HepG2 (cell line): ENCODE data around the gene KCNAB1. TPM values are rescaled to one million over a fixed set of nuclear protein-coding genes. Genes with fewer than 3 reads are reported as not detected.

ENCODE experiments used
- ARHGAP35 ChIP-seq: sonication (generic); formaldehyde crosslinking; IDR thresholded peaks from 2 replicates; pipeline ENCODE4 v1.9.0; 2022; ENCODE audit warnings: mild to moderate bottlenecking, inconsistent platforms, moderate library complexity, missing genetic modification reagents, borderline replicate concordance
- FIP1L1 ChIP-seq: fragments of 200-400 bp; formaldehyde crosslinking; IDR thresholded peaks from 2 replicates; pipeline ENCODE4 v1.6.1; 2018; ENCODE audit warnings: low read depth, mild to moderate bottlenecking, low read length, moderate library complexity, borderline replicate concordance; ENCODE audit not compliant: insufficient read depth
- FOXA1 ChIP-seq, 2 experiments: fragments of 450-650 bp in 1 of 2; sonication (generic) in 1 of 2; formaldehyde crosslinking in 1 of 2; IDR thresholded peaks; 2 replicates each; pipeline versions ENCODE4 v1.4.0 to v1.6.1; 2016 to 2020; ENCODE audit warnings: missing genetic modification reagents in 1 of 2
- HHEX ChIP-seq: IDR thresholded peaks from 2 replicates; pipeline ENCODE4 v1.6.1; 2016; ENCODE audit warnings: control low read depth
- JUN ChIP-seq: sonication (generic); formaldehyde crosslinking; IDR thresholded peaks from 2 replicates; pipeline ENCODE4 v1.4.0; 2020; ENCODE audit warnings: mild to moderate bottlenecking, missing genetic modification reagents
- NR2F1 ChIP-seq, 2 experiments: fragments of 450-650 bp in 1 of 2; formaldehyde crosslinking in 1 of 2; IDR thresholded peaks; 2 replicates each; pipeline versions ENCODE4 v1.5.0 to v1.6.1; 2016 to 2020; ENCODE audit warnings: mild to moderate bottlenecking in 1 of 2, missing compliant biosample characterization in 1 of 2, missing genetic modification reagents in 1 of 2, moderate library complexity in 1 of 2
- POGZ ChIP-seq: sonication (generic); formaldehyde crosslinking; IDR thresholded peaks from 2 replicates; pipeline ENCODE4 v1.4.0; 2020; ENCODE audit warnings: mild to moderate bottlenecking, missing genetic modification reagents
- RFX5 ChIP-seq: IDR thresholded peaks from 2 replicates; pipeline ENCODE4 v1.6.1; 2011; ENCODE audit warnings: low read depth, low read length, improper control_type of control experiment
- SMAD3 ChIP-seq: sonication (generic); formaldehyde crosslinking; IDR thresholded peaks from 2 replicates; pipeline ENCODE4 v1.4.0; 2020; ENCODE audit warnings: missing genetic modification reagents
- SNAI1 ChIP-seq: sonication (generic); formaldehyde crosslinking; IDR thresholded peaks from 2 replicates; pipeline ENCODE4 v1.5.0; 2020; ENCODE audit warnings: mild to moderate bottlenecking, missing genetic modification reagents, borderline replicate concordance
- SP140L ChIP-seq: sonication (generic); formaldehyde crosslinking; IDR thresholded peaks from 2 replicates; pipeline ENCODE4 v1.4.0; 2020; ENCODE audit warnings: missing genetic modification reagents, borderline replicate concordance
- TBX2 ChIP-seq: sonication (generic); formaldehyde crosslinking; IDR thresholded peaks from 2 replicates; pipeline ENCODE4 v1.5.0; 2020; ENCODE audit warnings: missing genetic modification reagents, mild to moderate bottlenecking, borderline replicate concordance
- ZBTB8A ChIP-seq: sonication (generic); formaldehyde crosslinking; IDR thresholded peaks from 2 replicates; pipeline ENCODE4 v1.4.0; 2020; ENCODE audit warnings: mild to moderate bottlenecking, low read depth, missing genetic modification reagents, borderline replicate concordance
- ZFX ChIP-seq: sonication (generic); formaldehyde crosslinking; IDR thresholded peaks from 2 replicates; pipeline ENCODE4 v1.4.0; 2020; ENCODE audit warnings: mild to moderate bottlenecking, low read depth, missing genetic modification reagents, moderate library complexity
- ZNF260 ChIP-seq: sonication (generic); formaldehyde crosslinking; IDR thresholded peaks from 2 replicates; pipeline ENCODE4 v1.4.0; 2020; ENCODE audit warnings: missing genetic modification reagents, low read depth, mild to moderate bottlenecking, borderline replicate concordance
- ZNF777 ChIP-seq: sonication (generic); formaldehyde crosslinking; IDR thresholded peaks from 2 replicates; pipeline ENCODE4 v1.4.0; 2020; ENCODE audit warnings: missing genetic modification reagents
- ZNF878 ChIP-seq: sonication (generic); formaldehyde crosslinking; IDR thresholded peaks from 2 replicates; pipeline ENCODE4 v1.8.1; 2023; ENCODE audit warnings: mild to moderate bottlenecking, missing genetic modification reagents, moderate library complexity
- ZZZ3 ChIP-seq: sonication (generic); formaldehyde crosslinking; IDR thresholded peaks from 2 replicates; pipeline ENCODE4 v1.4.0; 2020; ENCODE audit warnings: missing genetic modification reagents, mild to moderate bottlenecking, borderline replicate concordance
- polyA plus RNA-seq, 8 experiments: library from polyadenylated mRNA; depleted of rRNA in 3 of 8; stranded (reverse) in 7 of 8; unstranded in 1 of 8; fragments of >200 nt; fragmentation: Illumina TruSeq in 4 of 8; extraction: Trizol in 4 of 8; gene quantifications; 2 replicates each; pipeline versions ENCODE4 v1.2.1 to v1.2.3, GENCODE V29; 2011 to 2016; ENCODE audit warnings: low read depth in 4 of 8, missing spikeins in 1 of 8, mixed read lengths in 1 of 8; ENCODE audit not compliant: insufficient read depth in 1 of 8
- total RNA-seq, 5 experiments: library from RNA; depleted of rRNA; stranded (reverse); fragments of >200 nt; fragmentation: Illumina TruSeq; extraction: Trizol; gene quantifications; 2 replicates each; pipeline ENCODE4 v1.2.3, GENCODE V29; 2016; ENCODE audit warnings: low read depth in 1 of 5
- TF ChIP-seq, protein P1 (sequence below): sonication (generic); formaldehyde crosslinking; IDR thresholded peaks from 2 replicates; pipeline ENCODE4 v1.5.0; 2020; ENCODE audit warnings: missing genetic modification reagents
- TF ChIP-seq, protein P2 (sequence below): IDR thresholded peaks from 2 replicates; pipeline ENCODE4 v1.6.1; 2016; ENCODE audit warnings: control low read depth
- TF ChIP-seq, protein P3 (sequence below): sonication (generic); formaldehyde crosslinking; IDR thresholded peaks from 2 replicates; pipeline ENCODE4 v1.5.0; 2020; ENCODE audit warnings: missing genetic modification reagents
- TF ChIP-seq, protein P4 (sequence below): sonication (generic); formaldehyde crosslinking; IDR thresholded peaks from 2 replicates; pipeline ENCODE4 v1.4.0; 2020; ENCODE audit warnings: missing genetic modification reagents, borderline replicate concordance

KCNAB1 gene
- total and polyA plus RNA-seq, 2 of the 13 experiments (the other 11 are each of a cell fraction or from before 2014, with no cell fraction given), result not detected

DNA sequence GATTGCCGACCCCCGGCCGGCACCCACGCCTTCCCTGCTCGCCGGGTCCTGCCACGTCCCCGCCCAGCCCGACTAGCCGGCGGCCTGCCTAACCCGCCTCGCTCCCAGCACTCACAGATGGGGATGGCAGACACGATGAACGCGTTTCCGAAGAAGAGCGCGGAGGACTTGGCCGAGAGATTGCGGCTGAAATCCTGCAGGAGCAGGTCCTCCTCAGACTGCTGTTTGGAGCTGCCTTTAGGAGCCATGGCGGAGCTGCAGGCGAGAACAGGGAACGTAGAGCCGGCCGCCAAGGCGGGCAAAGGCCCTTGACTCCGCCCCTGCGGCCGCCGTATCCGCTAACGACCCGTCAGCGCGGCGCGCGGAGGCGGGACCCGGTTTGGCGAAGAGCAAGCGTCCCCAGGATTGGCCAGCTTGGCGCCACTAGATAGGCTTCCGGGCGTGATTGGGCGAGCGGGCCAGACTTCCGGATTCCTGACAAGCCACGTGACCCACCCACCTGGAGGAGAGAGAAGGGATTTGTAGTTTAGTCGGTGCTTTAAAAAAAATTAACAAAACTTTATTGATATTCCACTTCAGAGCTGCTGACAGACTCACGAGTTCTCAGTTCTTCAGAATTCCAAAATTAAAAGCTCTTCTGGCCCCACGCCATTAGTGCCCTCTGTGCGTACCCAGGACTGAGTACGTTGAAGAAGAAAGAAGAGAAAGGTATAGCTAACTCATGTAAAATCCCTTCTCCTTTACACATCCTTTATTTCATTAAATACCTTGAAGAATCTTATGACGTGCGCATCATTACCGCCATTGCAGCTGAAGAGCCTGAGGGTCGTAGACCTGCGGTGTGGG is 434.7 kb downstream of the KCNAB1 start, which contains the start of gene SSR3 (continued):
- TF ChIP-seq ZNF777 (CRISPR knock-in tag), result no peak
- TF ChIP-seq SP140L (CRISPR knock-in tag), result no peak
- TF ChIP-seq TBX2 (CRISPR knock-in tag), result peak; percentile 77
- no peak for TF ChIP-seq ARHGAP35 (CRISPR knock-in tag)
- TF ChIP-seq, protein P1, sequence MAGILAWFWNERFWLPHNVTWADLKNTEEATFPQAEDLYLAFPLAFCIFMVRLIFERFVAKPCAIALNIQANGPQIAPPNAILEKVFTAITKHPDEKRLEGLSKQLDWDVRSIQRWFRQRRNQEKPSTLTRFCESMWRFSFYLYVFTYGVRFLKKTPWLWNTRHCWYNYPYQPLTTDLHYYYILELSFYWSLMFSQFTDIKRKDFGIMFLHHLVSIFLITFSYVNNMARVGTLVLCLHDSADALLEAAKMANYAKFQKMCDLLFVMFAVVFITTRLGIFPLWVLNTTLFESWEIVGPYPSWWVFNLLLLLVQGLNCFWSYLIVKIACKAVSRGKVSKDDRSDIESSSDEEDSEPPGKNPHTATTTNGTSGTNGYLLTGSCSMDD (CRISPR knock-in tag), result no peak
- no peak for TF ChIP-seq ZZZ3
- TF ChIP-seq FIP1L1, result no peak
- TF ChIP-seq ZBTB8A, result no peak
- TF ChIP-seq POGZ (CRISPR knock-in tag), result peak; percentile 98
- TF ChIP-seq ZNF260 (CRISPR knock-in tag), result no peak
- TF ChIP-seq HHEX (CRISPR knock-in tag), result no peak
- TF ChIP-seq, protein P2, sequence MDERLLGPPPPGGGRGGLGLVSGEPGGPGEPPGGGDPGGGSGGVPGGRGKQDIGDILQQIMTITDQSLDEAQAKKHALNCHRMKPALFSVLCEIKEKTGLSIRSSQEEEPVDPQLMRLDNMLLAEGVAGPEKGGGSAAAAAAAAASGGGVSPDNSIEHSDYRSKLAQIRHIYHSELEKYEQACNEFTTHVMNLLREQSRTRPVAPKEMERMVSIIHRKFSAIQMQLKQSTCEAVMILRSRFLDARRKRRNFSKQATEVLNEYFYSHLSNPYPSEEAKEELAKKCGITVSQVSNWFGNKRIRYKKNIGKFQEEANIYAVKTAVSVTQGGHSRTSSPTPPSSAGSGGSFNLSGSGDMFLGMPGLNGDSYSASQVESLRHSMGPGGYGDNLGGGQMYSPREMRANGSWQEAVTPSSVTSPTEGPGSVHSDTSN, result no peak
- 0 out of 2 replicates have a peak, but pooled peaks have one; percentile 33 for TF ChIP-seq SMAD3
- peak; percentile 92 for TF ChIP-seq ZFX
- TF ChIP-seq RFX5, result no peak
- TF ChIP-seq FOXA1 (IDR thresholded peaks at IDR 0.05), result no peak
- TF ChIP-seq FOXA1 (CRISPR knock-in tag; IDR thresholded peaks at IDR 0.05), result no peak
- no peak for TF ChIP-seq NR2F1 (CRISPR knock-in tag; IDR thresholded peaks at IDR 0.05)
- TF ChIP-seq SNAI1, result no peak
- TF ChIP-seq ZNF878 (CRISPR knock-in tag), result 0 out of 2 replicates have a peak, but pooled peaks have one; percentile 51
- TF ChIP-seq, protein P3, sequence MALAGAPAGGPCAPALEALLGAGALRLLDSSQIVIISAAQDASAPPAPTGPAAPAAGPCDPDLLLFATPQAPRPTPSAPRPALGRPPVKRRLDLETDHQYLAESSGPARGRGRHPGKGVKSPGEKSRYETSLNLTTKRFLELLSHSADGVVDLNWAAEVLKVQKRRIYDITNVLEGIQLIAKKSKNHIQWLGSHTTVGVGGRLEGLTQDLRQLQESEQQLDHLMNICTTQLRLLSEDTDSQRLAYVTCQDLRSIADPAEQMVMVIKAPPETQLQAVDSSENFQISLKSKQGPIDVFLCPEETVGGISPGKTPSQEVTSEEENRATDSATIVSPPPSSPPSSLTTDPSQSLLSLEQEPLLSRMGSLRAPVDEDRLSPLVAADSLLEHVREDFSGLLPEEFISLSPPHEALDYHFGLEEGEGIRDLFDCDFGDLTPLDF (CRISPR knock-in tag), result peak; percentile 84
- TF ChIP-seq, protein P4, sequence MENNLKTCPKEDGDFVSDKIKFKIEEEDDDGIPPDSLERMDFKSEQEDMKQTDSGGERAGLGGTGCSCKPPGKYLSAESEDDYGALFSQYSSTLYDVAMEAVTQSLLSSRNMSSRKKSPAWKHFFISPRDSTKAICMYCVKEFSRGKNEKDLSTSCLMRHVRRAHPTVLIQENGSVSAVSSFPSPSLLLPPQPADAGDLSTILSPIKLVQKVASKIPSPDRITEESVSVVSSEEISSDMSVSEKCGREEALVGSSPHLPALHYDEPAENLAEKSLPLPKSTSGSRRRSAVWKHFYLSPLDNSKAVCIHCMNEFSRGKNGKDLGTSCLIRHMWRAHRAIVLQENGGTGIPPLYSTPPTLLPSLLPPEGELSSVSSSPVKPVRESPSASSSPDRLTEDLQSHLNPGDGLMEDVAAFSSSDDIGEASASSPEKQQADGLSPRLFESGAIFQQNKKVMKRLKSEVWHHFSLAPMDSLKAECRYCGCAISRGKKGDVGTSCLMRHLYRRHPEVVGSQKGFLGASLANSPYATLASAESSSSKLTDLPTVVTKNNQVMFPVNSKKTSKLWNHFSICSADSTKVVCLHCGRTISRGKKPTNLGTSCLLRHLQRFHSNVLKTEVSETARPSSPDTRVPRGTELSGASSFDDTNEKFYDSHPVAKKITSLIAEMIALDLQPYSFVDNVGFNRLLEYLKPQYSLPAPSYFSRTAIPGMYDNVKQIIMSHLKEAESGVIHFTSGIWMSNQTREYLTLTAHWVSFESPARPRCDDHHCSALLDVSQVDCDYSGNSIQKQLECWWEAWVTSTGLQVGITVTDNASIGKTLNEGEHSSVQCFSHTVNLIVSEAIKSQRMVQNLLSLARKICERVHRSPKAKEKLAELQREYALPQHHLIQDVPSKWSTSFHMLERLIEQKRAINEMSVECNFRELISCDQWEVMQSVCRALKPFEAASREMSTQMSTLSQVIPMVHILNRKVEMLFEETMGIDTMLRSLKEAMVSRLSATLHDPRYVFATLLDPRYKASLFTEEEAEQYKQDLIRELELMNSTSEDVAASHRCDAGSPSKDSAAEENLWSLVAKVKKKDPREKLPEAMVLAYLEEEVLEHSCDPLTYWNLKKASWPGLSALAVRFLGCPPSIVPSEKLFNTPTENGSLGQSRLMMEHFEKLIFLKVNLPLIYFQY (CRISPR knock-in tag), result no peak; the same call in 1 of the 2 replicates
- TF ChIP-seq JUN (CRISPR knock-in tag), result no peak
